Skin epidermis (tissue), 12 donors: ENCODE measurements around the gene STK4.

Source experiments
- H3K27ac ChIP-seq, 21 experiments: fragments of 200-600 bp; sonication (generic) in 11 of 21; one replicate each; pipeline ENCODE4 v1.5.0; 2020; ENCODE audit warnings: mild to moderate bottlenecking in 3 of 21, inconsistent platforms in 2 of 21, moderate library complexity in 2 of 21
- H3K4me3 ChIP-seq, 7 experiments: fragments of 200-600 bp; sonication (generic) in 2 of 7; one replicate each; pipeline ENCODE4 v1.5.0; 2020; ENCODE audit warnings: inconsistent platforms in 2 of 7, mild to moderate bottlenecking in 2 of 7, moderate library complexity in 1 of 7

Gene STK4

DNA sequence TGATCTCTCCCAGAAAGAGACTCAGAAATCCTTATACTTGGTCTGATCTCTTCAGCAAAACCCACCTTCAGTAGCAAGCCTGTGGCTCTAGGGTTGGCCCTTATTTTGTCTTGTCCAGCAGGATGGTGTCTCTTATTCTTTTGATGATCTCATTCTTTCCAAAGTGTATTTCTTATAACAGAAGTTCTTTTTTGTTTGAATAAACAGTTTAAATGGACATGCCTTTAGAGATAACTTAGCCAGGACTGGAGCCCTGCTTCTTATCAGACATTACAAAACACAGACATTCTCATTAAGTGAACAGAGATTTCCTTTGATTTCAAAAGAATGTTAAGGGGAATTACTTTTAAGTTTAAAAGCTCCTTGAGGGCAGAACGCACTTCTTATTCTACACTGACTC, 102.9 kb downstream of the STK4 start:
- peak overlapping the region in 1 of 21 experiments; percentile 55 for H3K27ac ChIP-seq
- H3K4me3 ChIP-seq, result no peak overlapping the region

DNA sequence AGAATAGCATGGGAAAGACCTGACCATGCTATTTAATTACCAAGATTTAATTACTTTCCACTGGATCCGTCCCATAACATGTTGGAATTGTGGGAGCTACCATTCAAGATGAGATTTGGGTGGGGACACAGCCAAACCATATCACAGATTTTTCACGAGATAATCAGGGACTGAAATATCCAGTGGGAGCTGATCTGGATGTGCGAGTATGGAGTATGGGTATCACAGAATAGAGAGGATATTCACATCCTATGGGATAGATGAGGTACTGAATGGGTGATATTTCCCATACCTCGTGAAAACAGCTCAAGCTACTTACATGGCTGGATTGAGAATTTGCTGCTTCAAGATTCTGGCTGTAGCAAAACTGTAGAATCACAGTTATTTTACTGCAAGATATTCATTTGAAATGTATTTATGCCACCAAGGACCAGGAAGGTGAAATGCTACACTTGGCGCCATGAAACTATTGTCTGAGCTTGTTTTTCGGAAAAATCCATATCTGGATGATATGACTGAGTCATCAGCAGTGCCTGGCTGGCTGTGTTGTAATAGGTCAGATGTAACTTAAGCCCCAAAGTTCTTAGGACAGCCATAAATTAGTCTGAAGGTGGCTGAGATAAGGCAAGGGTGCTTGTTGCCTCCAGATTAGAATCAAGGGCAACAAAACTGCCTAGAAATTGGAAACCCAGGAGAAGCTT, 104.8 kb downstream of the STK4 start:
- H3K4me3 ChIP-seq, result no peak overlapping the region
- H3K27ac ChIP-seq, result no peak overlapping the region

DNA sequence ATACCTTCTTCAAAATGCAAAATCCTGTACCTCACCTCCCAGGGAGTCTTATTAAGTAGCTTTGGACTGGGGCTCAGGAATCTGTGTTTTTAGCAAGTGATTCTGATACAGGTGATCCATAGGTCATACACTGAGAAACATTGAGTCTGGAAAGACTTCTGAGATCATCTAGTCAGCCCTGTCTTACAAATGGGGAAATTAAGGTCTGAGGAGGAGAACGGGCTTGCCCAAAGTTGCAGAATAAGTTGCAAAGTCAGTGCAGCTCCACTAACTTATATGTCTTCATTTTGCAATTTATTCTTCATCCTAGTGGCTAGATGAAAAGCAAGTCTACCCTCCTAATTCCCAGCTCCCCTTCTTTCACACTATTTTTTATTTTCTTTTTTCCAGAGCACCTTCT, 105.8 kb downstream of the STK4 start:
- H3K27ac ChIP-seq, result no peak overlapping the region

DNA sequence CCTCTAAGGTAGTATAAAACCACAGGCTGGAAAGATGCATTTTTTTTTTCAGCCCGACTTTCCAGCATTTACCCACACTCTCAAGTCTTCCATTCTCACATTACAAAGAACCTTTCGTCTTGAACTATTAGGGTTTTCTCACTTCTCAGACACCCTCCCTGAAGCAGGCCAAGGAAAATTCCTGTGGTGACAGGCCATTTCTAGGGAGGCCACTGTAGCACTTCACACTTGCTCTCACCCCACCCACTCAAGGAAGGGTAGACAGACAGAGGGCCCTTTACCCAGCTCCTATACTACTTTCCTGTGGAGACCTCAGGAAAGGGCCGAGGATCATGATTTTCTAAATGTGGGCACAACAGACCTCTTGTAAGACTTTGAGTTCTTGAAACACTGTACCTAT, 106.9 kb downstream of the STK4 start:
- H3K4me3 ChIP-seq, result no peak overlapping the region
- H3K27ac ChIP-seq, result no peak overlapping the region

More for the DNA sequence above, 105.8 kb downstream of the STK4 start:
- no peak overlapping the region for H3K4me3 ChIP-seq

DNA sequence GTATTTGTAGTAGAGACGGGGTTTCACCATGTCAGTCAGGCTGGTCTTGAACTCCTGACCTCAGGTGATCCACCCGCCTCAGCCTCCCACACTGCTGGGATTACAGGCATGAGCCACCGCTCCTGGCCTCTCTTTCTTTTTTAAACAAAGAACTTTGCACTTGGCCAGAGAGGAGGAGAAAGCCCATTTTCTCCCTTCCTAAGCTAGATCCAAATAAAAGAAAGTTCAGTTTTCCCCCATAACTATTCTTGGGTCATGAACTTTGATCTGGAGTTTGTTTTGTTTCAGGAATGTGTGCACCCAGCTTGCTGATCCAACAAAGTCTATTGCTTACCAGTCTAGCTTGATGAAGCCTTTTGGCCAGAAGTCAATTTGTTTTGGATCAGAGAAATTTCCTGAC, 111.2 kb downstream of the STK4 start:
- Histone ChIP-seq H3K27ac (no peak overlapping the region), H3K4me3 (no peak overlapping the region)

DNA sequence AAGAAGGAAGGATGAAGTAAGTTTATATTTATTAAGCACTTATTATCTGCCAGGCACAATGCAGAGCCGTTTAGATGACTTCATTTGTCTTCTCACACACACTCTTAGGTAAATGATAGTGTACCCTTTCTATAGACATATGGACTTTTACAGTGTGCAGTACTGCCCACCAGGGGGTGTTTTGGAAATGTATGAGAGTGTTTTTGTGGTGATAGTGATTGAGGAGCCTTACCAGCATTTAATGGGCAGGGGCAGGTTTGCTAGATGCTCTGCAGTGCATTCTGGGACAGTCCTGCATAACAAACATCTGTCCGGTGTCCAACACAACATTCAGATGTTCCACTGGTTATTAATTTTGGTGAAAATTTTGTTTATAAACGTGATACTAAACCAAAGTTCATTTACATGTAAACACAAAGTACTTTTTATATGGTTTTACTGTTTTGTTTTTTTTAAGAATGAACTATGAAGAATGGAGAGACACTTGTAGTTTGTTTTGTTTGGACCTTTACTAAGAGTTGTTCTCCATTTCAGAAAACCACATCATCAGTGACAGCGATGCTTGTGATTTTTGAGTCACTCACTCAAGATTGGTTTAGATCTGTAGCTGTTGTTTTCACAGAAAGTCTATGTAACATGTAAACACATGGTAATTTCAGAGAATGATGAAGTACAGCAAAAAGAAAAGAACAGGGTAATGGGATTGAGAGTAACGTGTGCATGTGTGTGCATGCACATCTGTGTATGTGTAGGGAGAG, 114.7 kb downstream of the STK4 start:
- Histone ChIP-seq H3K4me3 (no peak overlapping the region), H3K27ac (no peak overlapping the region)

DNA sequence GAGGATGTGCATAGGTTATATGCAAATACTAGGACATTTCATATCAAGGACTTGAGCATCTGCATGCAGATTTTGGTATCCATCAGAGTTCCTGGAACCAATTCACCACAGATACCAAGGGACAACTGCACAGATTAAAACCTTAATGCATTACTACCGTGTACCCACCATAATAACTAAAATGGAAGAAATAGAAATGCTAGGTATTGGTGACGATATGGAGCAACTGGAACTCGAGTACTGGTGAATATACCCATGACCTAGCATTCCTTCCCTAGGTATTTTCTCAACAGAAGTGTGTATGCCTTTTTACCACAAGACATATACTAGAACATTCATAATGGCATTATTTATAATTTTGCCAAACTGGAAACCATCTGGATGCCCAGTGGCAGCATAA, 116.2 kb downstream of the STK4 start:
- Histone ChIP-seq H3K27ac (no peak overlapping the region), H3K4me3 (no peak overlapping the region)

DNA sequence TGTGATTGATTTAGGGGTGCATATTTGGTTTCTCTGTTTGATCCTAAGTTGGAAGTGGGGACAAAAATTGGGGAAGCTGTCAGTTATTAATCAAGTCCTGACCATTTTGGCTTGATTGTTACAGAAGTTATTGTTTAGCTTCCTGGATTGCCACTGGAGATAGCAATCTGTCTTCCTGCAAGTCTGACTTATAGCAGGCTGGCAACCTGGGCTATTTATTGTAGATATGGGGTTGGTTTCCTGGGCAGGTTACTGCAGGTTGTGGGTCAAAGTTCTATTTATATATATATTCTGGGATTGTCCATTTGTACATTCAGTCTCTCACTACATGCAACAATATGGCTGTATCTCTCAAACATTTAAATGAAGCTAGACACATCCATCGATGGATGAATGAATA, 116.8 kb downstream of the STK4 start:
- Histone ChIP-seq H3K27ac (no peak overlapping the region), H3K4me3 (no peak overlapping the region)

DNA sequence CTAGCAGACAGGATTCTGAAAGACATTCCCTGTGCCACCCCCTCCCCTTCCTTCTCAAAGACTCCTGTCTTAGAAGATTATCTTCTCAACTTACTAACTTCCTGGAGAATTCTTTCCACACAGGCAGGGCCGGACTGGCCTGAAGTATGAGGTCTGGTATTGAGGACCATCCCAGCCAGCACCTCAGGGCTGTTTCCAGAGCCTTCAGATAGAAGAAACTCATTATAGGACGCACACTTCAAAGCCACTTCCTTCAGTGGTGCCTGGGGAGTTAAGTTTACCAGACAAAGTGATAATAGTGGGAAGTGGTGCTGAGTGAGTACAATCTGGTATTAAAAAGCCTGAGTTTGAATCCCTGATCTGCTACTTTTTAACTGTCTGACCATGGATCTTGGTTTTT, 119.0 kb downstream of the STK4 start:
- Histone ChIP-seq H3K27ac (no peak overlapping the region), H3K4me3 (no peak overlapping the region)

DNA sequence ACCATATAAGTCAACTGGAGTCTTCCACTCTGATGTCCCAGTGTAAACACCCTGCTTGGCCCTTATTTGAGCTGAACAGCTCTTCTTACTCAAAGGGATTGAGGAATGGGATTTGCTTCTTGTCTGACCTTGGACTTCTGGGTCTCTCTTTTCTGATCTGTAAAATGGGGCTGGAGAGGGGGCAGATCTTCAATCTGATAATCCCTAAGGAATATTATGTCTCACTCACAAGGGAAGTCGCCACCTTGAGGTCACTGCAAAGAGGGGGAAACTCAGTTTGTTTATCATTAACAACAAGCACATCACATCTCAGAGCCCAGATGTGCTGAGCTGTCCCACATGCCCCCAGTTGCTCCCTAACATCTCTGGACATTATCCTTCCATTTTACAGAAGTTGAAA, 119.6 kb downstream of the STK4 start:
- H3K4me3 ChIP-seq, result no peak overlapping the region

DNA sequence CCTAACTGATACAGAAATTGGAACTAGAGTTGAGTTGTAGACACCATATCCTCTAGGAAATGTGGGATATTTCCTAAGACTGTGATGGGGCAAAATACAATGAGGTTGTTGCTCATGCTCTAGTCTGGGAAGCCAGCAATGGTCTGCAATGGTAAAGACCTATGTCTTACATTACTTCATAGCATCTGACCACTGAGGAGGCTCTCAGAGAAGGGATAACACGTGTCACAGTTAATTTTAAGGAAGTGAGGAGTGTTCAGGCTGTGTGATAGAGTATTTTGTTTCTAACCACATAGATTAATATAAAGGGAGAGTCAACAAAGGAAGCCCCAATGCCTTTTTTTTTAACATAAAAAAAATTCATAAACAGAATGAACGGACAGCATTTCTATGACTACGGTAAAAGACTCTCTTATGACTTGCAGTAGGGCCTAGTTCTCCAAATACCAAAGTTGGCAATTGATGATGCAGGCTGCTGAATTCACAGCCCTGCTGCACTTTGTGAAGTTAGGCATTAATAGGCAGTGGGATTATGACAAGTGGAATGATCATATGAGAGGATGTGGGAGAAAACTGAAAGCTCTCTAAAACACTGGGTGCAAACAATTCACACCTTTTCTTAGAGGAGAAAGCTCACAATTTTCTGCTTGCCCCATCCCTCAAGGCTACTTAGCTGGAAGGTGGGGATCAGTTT, 120.9 kb downstream of the STK4 start:
- H3K4me3 ChIP-seq, result no peak overlapping the region

More for the DNA sequence above, 119.6 kb downstream of the STK4 start:
- no peak overlapping the region for H3K27ac ChIP-seq

DNA sequence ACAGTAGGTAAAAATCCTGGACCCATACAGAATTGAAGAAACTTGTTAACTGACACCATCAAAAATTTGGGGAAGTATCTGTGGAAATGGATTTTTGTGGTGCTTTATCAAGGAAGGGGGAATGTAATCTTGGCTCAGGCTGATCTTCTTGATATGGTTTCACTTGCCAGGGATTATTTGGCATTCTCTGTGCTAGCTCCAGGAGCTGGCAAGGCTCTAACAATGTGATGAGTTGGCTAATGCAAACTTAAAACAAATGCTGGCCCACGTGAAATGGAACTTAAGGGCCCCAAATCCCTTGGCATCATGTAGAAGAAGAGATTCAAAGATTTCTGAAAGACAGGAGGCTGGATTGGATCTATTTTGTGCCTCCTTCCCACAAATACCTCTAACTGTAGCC, 121.5 kb downstream of the STK4 start:
- peak overlapping the region in 5 of 21 experiments; percentile 5 to 62 (median 39) for H3K27ac ChIP-seq
- H3K4me3 ChIP-seq, result no peak overlapping the region

More for the DNA sequence above, 120.9 kb downstream of the STK4 start:
- H3K27ac ChIP-seq, result peak overlapping the region in 4 of 21 experiments; percentile 5 to 62 (median 40)

DNA sequence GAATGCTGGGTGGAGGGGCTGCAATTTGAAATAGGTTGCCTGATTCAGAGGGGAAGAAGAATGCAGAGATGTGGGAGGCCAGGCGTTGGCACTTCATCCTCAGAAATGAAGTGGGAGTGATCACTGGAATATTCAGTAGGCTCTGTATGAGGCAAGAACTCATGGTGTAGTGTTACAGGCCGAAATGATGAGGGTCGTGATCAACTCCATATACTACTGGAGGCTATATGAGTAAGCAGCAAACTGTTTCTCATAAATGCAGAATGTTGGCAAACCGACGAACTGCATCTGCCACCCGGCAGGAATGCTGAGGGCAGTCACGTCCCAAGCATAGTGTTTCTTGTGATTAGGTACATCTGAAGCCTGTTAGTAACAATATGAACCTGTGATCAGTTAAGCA, 121.9 kb downstream of the STK4 start:
- Histone ChIP-seq H3K4me3 (no peak overlapping the region), H3K27ac (peak overlapping the region in 5 of 21 experiments; percentile 21 to 62 (median 41))

DNA sequence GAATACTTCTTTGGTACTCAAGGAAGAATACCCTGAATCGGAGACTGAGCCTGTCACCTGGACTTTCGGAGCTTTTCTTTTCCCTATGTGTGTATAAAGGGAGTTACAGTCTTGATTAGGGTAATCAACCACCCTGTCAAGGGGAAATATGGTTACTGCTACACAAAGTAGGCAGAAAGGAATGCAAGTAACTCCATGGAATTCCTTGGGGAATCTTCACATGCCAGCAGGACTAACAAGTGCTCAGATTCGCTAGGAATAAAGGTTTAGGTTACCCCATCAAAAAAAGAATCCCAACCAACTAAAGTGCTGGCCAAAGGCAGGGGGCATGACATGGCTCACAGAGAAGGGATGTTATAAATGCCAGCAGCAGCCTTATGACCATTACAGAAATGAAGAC, 124.2 kb downstream of the STK4 start:
- Histone ChIP-seq H3K27ac (no peak overlapping the region), H3K4me3 (no peak overlapping the region)

DNA sequence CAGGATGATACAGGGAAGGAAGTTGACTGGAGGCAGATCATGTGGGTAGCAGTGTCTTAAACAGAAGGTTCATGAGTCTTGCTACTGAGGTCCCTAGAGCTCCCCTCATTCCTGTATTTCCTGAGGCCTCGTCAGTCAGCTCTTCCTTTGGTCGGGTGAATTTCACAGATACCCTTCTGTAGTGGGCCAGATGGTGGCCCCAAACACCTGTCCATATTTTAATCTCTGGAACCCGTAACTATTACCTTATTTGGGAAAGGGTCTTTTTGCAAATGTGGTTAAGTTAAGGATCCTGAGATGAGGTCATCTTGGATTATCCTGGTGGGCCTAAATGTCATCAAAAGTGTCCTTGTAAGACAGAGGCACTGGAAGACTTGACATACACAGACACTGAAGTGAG, 125.1 kb downstream of the STK4 start:
- no peak overlapping the region for H3K4me3 ChIP-seq

DNA sequence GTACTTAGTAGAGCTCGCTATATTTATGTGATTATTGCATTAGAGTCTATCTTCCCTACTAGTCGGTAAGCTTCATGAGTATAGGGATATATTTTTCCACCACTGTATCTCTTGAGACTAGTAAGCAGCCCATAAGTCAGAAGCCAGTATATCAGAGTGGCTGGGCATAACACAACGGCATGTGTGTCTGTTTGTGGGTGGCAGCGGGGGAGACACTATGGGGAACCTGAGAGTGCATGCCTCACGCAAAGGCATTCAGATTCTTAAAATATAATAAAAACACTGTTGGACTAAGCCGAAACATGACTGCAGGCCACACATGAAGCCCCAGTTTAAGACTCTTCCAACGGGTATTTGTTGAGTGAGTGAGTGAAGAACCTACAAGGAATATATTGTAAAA, 126.6 kb downstream of the STK4 start:
- Histone ChIP-seq H3K4me3 (no peak overlapping the region), H3K27ac (no peak overlapping the region)

More for the DNA sequence above, 125.1 kb downstream of the STK4 start:
- no peak overlapping the region for H3K27ac ChIP-seq

DNA sequence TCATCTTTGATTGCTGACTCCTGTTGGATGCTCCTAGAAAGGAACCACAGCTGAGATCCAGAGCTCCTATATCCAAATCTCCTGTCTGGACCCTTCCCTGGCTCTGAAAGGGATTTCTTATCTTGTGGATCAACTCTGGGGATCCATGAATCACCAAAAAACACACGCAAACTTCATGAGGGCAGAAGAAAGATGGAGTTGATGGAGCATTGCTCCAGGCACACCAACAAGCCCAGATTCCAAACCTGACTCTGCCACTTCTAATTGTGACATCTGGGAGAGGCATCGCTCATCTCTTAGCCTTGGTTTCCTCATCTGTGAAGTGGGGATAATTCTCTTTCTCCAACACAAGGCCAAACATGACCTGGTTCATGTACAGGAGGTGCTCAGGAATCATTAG, 127.9 kb downstream of the STK4 start:
- no peak overlapping the region for H3K27ac ChIP-seq
- no peak overlapping the region for H3K4me3 ChIP-seq

DNA sequence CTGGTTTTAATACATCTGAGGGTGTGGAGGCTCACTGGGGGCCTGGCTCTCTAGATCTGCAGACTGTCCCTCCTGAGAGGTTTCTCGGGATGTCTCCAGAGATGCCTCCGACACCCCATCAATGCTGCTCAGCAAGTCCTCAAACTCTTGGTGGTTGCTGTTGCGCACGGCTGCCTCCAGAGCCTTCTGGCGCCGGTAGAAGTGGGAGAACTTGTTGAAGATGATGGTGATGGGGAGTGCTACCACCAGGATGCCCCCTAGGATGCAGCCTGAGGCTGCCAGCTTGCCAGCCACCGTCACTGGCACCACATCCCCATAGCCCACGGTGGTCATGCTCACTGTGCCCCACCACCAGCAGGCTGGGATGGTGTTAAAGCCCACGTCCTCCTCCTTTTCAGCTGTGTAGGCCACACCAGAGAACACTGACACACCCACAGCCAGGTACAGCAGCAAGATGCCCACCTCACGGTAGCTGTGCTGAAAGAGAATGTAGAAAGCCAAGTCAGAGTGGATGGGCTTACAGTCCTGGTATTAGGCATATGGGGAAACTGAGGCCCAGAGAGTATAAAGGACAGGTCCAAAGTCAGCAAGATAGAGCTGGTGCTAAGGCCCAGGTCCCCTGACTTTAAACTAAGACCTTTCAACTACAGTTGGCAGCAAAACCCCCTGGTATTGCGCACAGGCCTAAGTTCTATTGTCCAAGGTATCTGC, 128.7 kb downstream of the STK4 start:
- H3K27ac ChIP-seq, result no peak overlapping the region
- H3K4me3 ChIP-seq, result no peak overlapping the region

DNA sequence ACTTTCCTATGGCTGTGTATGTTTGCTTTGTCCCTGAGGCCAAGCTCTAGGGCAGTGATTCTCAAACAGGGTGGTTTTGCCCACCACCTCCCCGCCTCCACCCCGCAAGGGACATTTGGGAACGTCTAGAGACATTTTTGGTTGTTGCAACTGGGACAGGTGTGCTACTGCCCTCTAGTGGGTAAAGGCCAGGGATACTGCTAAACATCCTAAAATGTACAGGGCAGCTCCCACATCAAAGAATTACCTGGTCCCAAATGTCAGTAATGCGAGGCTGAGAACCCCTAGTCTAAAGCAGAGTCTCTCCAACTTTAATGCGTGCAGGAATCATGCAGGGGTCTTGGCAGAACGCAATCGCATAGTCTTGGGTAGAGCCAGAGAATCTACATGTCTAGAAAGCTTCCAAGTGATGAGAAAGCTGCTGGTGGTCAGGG, 129.5 kb downstream of the STK4 start:
- Histone ChIP-seq H3K27ac (no peak overlapping the region), H3K4me3 (no peak overlapping the region)

DNA sequence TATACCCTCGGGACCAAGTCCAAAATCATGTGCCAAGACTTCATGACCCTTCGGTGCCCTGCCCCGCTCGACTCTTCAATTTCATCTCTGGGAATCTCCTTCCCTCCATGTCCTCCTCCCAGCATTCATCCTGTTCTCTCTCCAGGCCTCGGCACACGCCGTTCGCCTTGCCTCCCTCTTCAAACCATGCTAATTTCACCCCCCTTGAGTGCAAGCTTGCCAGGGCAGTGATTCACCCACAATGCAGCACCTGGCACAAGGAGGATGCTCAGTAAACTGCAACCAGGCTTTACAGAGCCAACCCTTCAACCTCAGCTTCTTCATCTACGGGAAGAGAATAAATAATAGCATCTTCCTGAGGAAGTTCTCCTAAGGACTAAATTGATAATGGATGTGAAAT, 130.5 kb downstream of the STK4 start:
- Histone ChIP-seq H3K4me3 (no peak overlapping the region), H3K27ac (no peak overlapping the region)
